CD14-positive monocyte (primary cell): ENCODE measurements around the gene GPD1L. TPM values are rescaled to one million over a fixed set of nuclear protein-coding genes. Genes with fewer than 3 reads are reported as not detected.

Source experiments
- DNase-seq, 3 donors: peaks; one replicate each; pipeline ENCODE4 v3.0.0-alpha.2; 2011 to 2022
- H2AFZ ChIP-seq: 2 replicates; pipeline ENCODE4 v1.6.0; 2012; ENCODE audit warnings: mild to moderate bottlenecking, low read depth, low read length, inconsistent platforms; ENCODE audit not compliant: insufficient read depth, poor library complexity, severe bottlenecking
- H3K27ac ChIP-seq, 2 donors: 1 replicate in 1 of 2; 2 replicates in 1 of 2; pipeline ENCODE4 v1.5.1; 2012 to 2013; ENCODE audit warnings: low read length in 2 of 2, control low read depth in 1 of 2, inconsistent platforms in 1 of 2, low read depth in 1 of 2, mild to moderate bottlenecking in 1 of 2
- H3K27me3 ChIP-seq, 2 donors: one replicate each; pipeline versions ENCODE4 v1.6.0 to v1.6.1; 2011 to 2013; ENCODE audit warnings: low read length in 2 of 2; ENCODE audit not compliant: control insufficient read depth in 2 of 2, insufficient read depth in 2 of 2
- H3K36me3 ChIP-seq, 2 donors: replicated peaks in 1 of 2; 1 replicate in 1 of 2; 2 replicates in 1 of 2; pipeline versions ENCODE4 v1.5.1 to v1.6.1; 2012 to 2013; ENCODE audit warnings: low read length in 2 of 2, control low read depth in 1 of 2, inconsistent platforms in 1 of 2, mild to moderate bottlenecking in 1 of 2; ENCODE audit not compliant: insufficient read depth in 2 of 2, control insufficient read depth in 1 of 2
- H3K4me1 ChIP-seq, 2 donors: 1 replicate in 1 of 2; 2 replicates in 1 of 2; pipeline versions ENCODE4 v1.5.1 to v1.6.1; 2012 to 2013; ENCODE audit warnings: low read length in 2 of 2, control low read depth in 1 of 2, inconsistent platforms in 1 of 2, mild to moderate bottlenecking in 1 of 2, moderate library complexity in 1 of 2; ENCODE audit not compliant: insufficient read depth in 2 of 2, control insufficient read depth in 1 of 2
- H3K4me2 ChIP-seq: replicated peaks from 2 replicates; pipeline ENCODE3; 2012; ENCODE audit warnings: low read length, moderate library complexity, mild to moderate bottlenecking; ENCODE audit not compliant: poor library complexity, severe bottlenecking; ENCODE audit errors: extremely low read depth
- H3K4me3 ChIP-seq, 3 experiments: fragments of 200-600 bp in 1 of 3; sonication (generic) in 1 of 3; replicated peaks in 1 of 3; 1 replicate in 2 of 3; 2 replicates in 1 of 3; pipeline ENCODE4 v1.5.1; 2011 to 2013; ENCODE audit warnings: low read length in 3 of 3, mild to moderate bottlenecking in 3 of 3, control low read depth in 2 of 3, low read depth in 2 of 3, inconsistent platforms in 1 of 3, moderate library complexity in 1 of 3
- H3K79me2 ChIP-seq: 2 replicates; pipeline ENCODE4 v1.6.0; 2012; ENCODE audit warnings: mild to moderate bottlenecking, control low read depth, inconsistent platforms, low read length, moderate library complexity; ENCODE audit not compliant: insufficient read depth
- H3K9ac ChIP-seq: 2 replicates; pipeline ENCODE4 v1.6.0; 2017; ENCODE audit warnings: low read length, mild to moderate bottlenecking; ENCODE audit not compliant: insufficient read depth, poor library complexity, severe bottlenecking
- H3K9me3 ChIP-seq, 2 donors: replicated peaks in 1 of 2; 1 replicate in 1 of 2; 2 replicates in 1 of 2; pipeline versions ENCODE4 v1.5.1 to v1.6.1; 2012 to 2013; ENCODE audit warnings: low read length in 2 of 2, control low read depth in 1 of 2; ENCODE audit not compliant: control insufficient read depth in 1 of 2, insufficient read depth in 1 of 2
- H4K20me1 ChIP-seq: 2 replicates; pipeline ENCODE4 v1.6.0; 2012; ENCODE audit warnings: mild to moderate bottlenecking, low read length, control low read depth, moderate library complexity; ENCODE audit not compliant: insufficient read depth
- H3K27ac Mint-ChIP-seq, 7 donors: one replicate each; pipeline ENCODE4 v1.8.0; 2020; ENCODE audit warnings: mild to moderate bottlenecking in 7 of 7, mixed read lengths in 7 of 7, moderate library complexity in 6 of 7, inconsistent platforms in 2 of 7
- H3K27me3 Mint-ChIP-seq, 3 donors: one replicate each; pipeline ENCODE4 v1.8.0; 2021 to 2022; ENCODE audit warnings: low read depth in 3 of 3, mild to moderate bottlenecking in 3 of 3, mixed read lengths in 3 of 3, moderate library complexity in 3 of 3, inconsistent platforms in 1 of 3
- H3K36me3 Mint-ChIP-seq, 2 donors: one replicate each; pipeline ENCODE4 v1.8.0; 2020; ENCODE audit warnings: mixed read lengths in 2 of 2, inconsistent platforms in 1 of 2, mild to moderate bottlenecking in 1 of 2
- H3K4me1 Mint-ChIP-seq: one replicate; pipeline ENCODE4 v1.8.0; 2020; ENCODE audit warnings: mild to moderate bottlenecking, mixed read lengths
- H3K4me3 Mint-ChIP-seq, 2 donors: one replicate each; pipeline ENCODE4 v1.8.0; 2020; ENCODE audit warnings: mild to moderate bottlenecking in 2 of 2, mixed read lengths in 2 of 2, moderate library complexity in 1 of 2
- H3K9me3 Mint-ChIP-seq, 7 donors: one replicate each; pipeline ENCODE4 v1.8.0; 2020 to 2022; ENCODE audit warnings: mixed read lengths in 7 of 7, mild to moderate bottlenecking in 6 of 7, moderate library complexity in 6 of 7, inconsistent platforms in 2 of 7
- CTCF ChIP-seq: fragments of 200-600 bp; IDR thresholded peaks from one replicate; pipeline ENCODE4 v1.8.0; 2022; ENCODE audit warnings: antibody characterized with exemption, mild to moderate bottlenecking
- WGBS: methylation state at CpG from one replicate; pipeline ENCODE4 v1.1.5; 2013; ENCODE audit warnings: missing lambda C conversion rate; ENCODE audit not compliant: insufficient coverage; 5-methylcytosine and 5-hydroxymethylcytosine counted together
- intact Hi-C, 2 donors: fragments of 100-400 bp; cut with micrococcal nuclease; formaldehyde crosslinking; loops; one replicate each; pipeline versions ENCODE4 v1.15.0 to v1.15.1; 2023
- polyA plus RNA-seq, 3 donors: library from polyadenylated mRNA; depleted of rRNA in 1 of 3; unstranded in 2 of 3; stranded (reverse) in 1 of 3; fragments of 300-500 nt in 2 of 3; fragments of >200 nt in 1 of 3; fragmentation: Illumina TruSeq in 2 of 3; gene quantifications; 1 replicate in 2 of 3; 2 replicates in 1 of 3; pipeline ENCODE4 v1.2.3, GENCODE V29; 2012 to 2021

GPD1L gene
- polyA plus RNA-seq, 3 donors = 4.9 to 11.8 (median 10.2) TPM

GRCh38 chr3:32215185-32215584 is 108.8 kb downstream of the GPD1L start:
- Histone ChIP-seq H3K9ac (no peak overlapping the region), H3K79me2 (no peaks in the 10 kb centered on the region), H3K4me1 (no peaks in the 10 kb centered on the region), H3K36me3 (no peaks in the 10 kb centered on the region), H3K4me3 (no peak overlapping the region), H2AFZ (no peak overlapping the region), H3K27me3 (no peaks in the 10 kb centered on the region), H4K20me1 (no peaks in the 10 kb centered on the region), H3K27ac (no peak overlapping the region), H3K4me2 (no peak overlapping the region), H3K9me3 (peaks cover 5 to 7% of the 10 kb centered on the region in 2 donors)
- H3K4me1 Mint-ChIP-seq = no peaks in the 10 kb centered on the region
- WGBS = no CpG with 5 or more reads among the region's 2 CpGs
- TF ChIP-seq CTCF = no peak
- DNase-seq = no peak
- intact Hi-C loops = no loop called here
- no peak overlapping the region for H3K27ac Mint-ChIP-seq
- peaks cover 0 to 1% (median 0%) of the 10 kb centered on the region in 3 donors for H3K27me3 Mint-ChIP-seq
- H3K4me3 Mint-ChIP-seq = no peak overlapping the region
- peaks cover 2 to 9% (median 6%) of the 10 kb centered on the region in 7 donors for H3K9me3 Mint-ChIP-seq
- no peaks in the 10 kb centered on the region for H3K36me3 Mint-ChIP-seq

GRCh38 chr3:32216172-32216783 is 109.9 kb downstream of the GPD1L start:
- no peaks in the 10 kb centered on the region for H3K36me3 Mint-ChIP-seq

More at GRCh38 chr3:32216172-32216783, 109.9 kb downstream of the GPD1L start:
- no peak for TF ChIP-seq CTCF
- intact Hi-C loops = no loop called here
- H2AFZ ChIP-seq = no peak overlapping the region
- peaks cover 2 to 12% (median 7%) of the 10 kb centered on the region in 7 donors for H3K9me3 Mint-ChIP-seq
- no peak overlapping the region for H3K27ac Mint-ChIP-seq
- H3K4me2 ChIP-seq = no peak overlapping the region
- no peaks in the 10 kb centered on the region for H3K4me1 ChIP-seq
- H3K27ac ChIP-seq = no peak overlapping the region
- peaks cover 5 to 7% of the 10 kb centered on the region in 2 donors for H3K9me3 ChIP-seq
- WGBS = 56% methylated on average over 3 of the region's 10 CpGs
- H3K36me3 ChIP-seq = no peaks in the 10 kb centered on the region
- no peaks in the 10 kb centered on the region for H4K20me1 ChIP-seq
- no peak overlapping the region for H3K4me3 Mint-ChIP-seq
- H3K9ac ChIP-seq = no peak overlapping the region
- no peak overlapping the region for H3K4me3 ChIP-seq
- no peak for DNase-seq
- H3K4me1 Mint-ChIP-seq = no peaks in the 10 kb centered on the region
- H3K27me3 ChIP-seq = no peaks in the 10 kb centered on the region
- no peaks in the 10 kb centered on the region for H3K27me3 Mint-ChIP-seq
- H3K79me2 ChIP-seq = no peaks in the 10 kb centered on the region
